CD4-positive, alpha-beta T cell (primary cell): ENCODE data around the gene CPNE9. TPM values are rescaled to one million over a fixed set of nuclear protein-coding genes. Genes with fewer than 3 reads are reported as not detected.

Experiments used
- ATAC-seq: fragments of 200-7000 bp; cut with Tn5 transposase; one replicate; pipeline ENCODE4 v1.10.0; 2022; ENCODE audit warnings: mild to moderate bottlenecking; ENCODE audit not compliant: poor library complexity
- CTCF ChIA-PET: fragments of 350-600 bp; sonication (Branson Sonifier 250); formaldehyde crosslinking; loops from one replicate; lab custom pipeline; 2021; ENCODE audit warnings: antibody characterized with exemption, inconsistent platforms; lab: Charles Lee
- POLR2A ChIA-PET: fragments of 350-600 bp; sonication (Branson Sonifier 250); formaldehyde crosslinking; loops from one replicate; lab custom pipeline; 2021; ENCODE audit warnings: antibody characterized with exemption, inconsistent platforms; lab: Charles Lee
- DNase-seq, 14 experiments: peaks; one replicate each; pipeline ENCODE4 v3.0.0-alpha.2; 2013 to 2020; ENCODE audit warnings: mixed read lengths in 2 of 14
- H3K27ac ChIP-seq, 2 donors: one replicate each; pipeline versions ENCODE4 v1.5.1 to v1.7.0; 2013; ENCODE audit warnings: low read length in 2 of 2, low read depth in 1 of 2, mild to moderate bottlenecking in 1 of 2
- H3K27me3 ChIP-seq, 2 experiments: 1 replicate in 1 of 2; 2 replicates in 1 of 2; pipeline versions ENCODE4 v1.6.1 to v1.7.0; 2013; ENCODE audit warnings: low read length in 2 of 2, control low read depth in 1 of 2, mild to moderate bottlenecking in 1 of 2, moderate library complexity in 1 of 2; ENCODE audit not compliant: insufficient read depth in 2 of 2, control insufficient read depth in 1 of 2
- H3K36me3 ChIP-seq: one replicate; pipeline ENCODE4 v1.6.1; 2013; ENCODE audit warnings: low read length, control low read depth; ENCODE audit not compliant: insufficient read depth
- H3K4me1 ChIP-seq: one replicate; pipeline ENCODE4 v1.6.1; 2013; ENCODE audit warnings: low read length, control low read depth; ENCODE audit not compliant: insufficient read depth
- H3K4me3 ChIP-seq: one replicate; pipeline ENCODE4 v1.5.1; 2013; ENCODE audit warnings: mild to moderate bottlenecking, low read length, moderate library complexity
- H3K9me3 ChIP-seq, 2 experiments: 1 replicate in 1 of 2; 2 replicates in 1 of 2; pipeline versions ENCODE4 v1.6.1 to v1.7.0; 2013; ENCODE audit warnings: low read length in 2 of 2, mild to moderate bottlenecking in 2 of 2, control low read depth in 1 of 2, moderate library complexity in 1 of 2; ENCODE audit not compliant: control insufficient read depth in 1 of 2, insufficient read depth in 1 of 2
- H3K27ac Mint-ChIP-seq: one replicate; pipeline ENCODE4 v1.8.0; 2020; ENCODE audit warnings: mixed read lengths
- H3K27me3 Mint-ChIP-seq: one replicate; pipeline ENCODE4 v1.8.0; 2021; ENCODE audit warnings: mixed read lengths
- H3K36me3 Mint-ChIP-seq: one replicate; pipeline ENCODE4 v1.8.0; 2021; ENCODE audit warnings: low read depth, mixed read lengths
- H3K4me1 Mint-ChIP-seq: one replicate; pipeline ENCODE4 v1.8.0; 2021; ENCODE audit warnings: low read depth, mixed read lengths
- H3K4me3 Mint-ChIP-seq: one replicate; pipeline ENCODE4 v1.8.0; 2020; ENCODE audit warnings: mild to moderate bottlenecking, mixed read lengths
- H3K9me3 Mint-ChIP-seq: one replicate; pipeline ENCODE4 v1.8.0; 2020; ENCODE audit warnings: mixed read lengths
- CTCF ChIP-seq: fragments of 200-600 bp; IDR thresholded peaks from one replicate; pipeline ENCODE4 v1.8.0; 2022; ENCODE audit warnings: antibody characterized with exemption, mild to moderate bottlenecking
- intact Hi-C, 2 experiments: fragments of 100-400 bp; cut with DNase I in 1 of 2; cut with micrococcal nuclease in 1 of 2; formaldehyde crosslinking; loops; one replicate each; pipeline versions ENCODE4 v1.15.1 to v1.9.0; 2023 to 2025; cut with DNase I, micrococcal nuclease
- total RNA-seq, 174 experiments: library from RNA in 2 of 174; stranded (reverse) in 2 of 174; gene quantifications; one replicate each; pipeline ENCODE4 v1.2.3 and lab custom pipeline; 2021 to 2026

The CPNE9 gene
- total RNA-seq, 2 experiments from 2014 or later = 0.33 to 0.45 TPM

GRCh38 chr3:9715136-9715535, 11.5 kb downstream of the CPNE9 start:
- DNase-seq = no peak
- Histone ChIP-seq H3K36me3 (no peaks in the 10 kb centered on the region), H3K9me3 (no peaks in the 10 kb centered on the region), H3K4me1 (peaks cover 9% of the 10 kb centered on the region), H3K27me3 (peaks cover 0 to 3% of the 10 kb centered on the region in 2 experiments), H3K27ac (no peak overlapping the region), H3K4me3 (no peak overlapping the region)
- CTCF ChIA-PET = no interaction called here
- ATAC-seq = no peak
- intact Hi-C loops = no loop called here
- TF ChIP-seq CTCF = no peak
- H3K27me3 Mint-ChIP-seq = peaks cover 2% of the 10 kb centered on the region
- H3K27ac Mint-ChIP-seq = no peak overlapping the region
- H3K4me1 Mint-ChIP-seq = peaks cover 15% of the 10 kb centered on the region
- POLR2A ChIA-PET = interaction anchor here (0.8 kb wide), 1 partner anchor 16 kb away, joined by 3 read pairs; the partner anchor contains the start of gene BRPF1
- H3K4me3 Mint-ChIP-seq = no peak overlapping the region
- H3K36me3 Mint-ChIP-seq = no peaks in the 10 kb centered on the region
- no peaks in the 10 kb centered on the region for H3K9me3 Mint-ChIP-seq

- DNase-seq = peak in 6 of 14 experiments; percentile 16 to 73 (median 41)
- Mint-ChIP-seq H3K4me1 (peaks cover 15% of the 10 kb centered on the region), H3K36me3 (no peaks in the 10 kb centered on the region), H3K27me3 (no peaks in the 10 kb centered on the region), H3K27ac (no peak overlapping the region), H3K9me3 (no peaks in the 10 kb centered on the region), H3K4me3 (no peak overlapping the region)
- CTCF ChIA-PET = interaction anchor here (0.6 to 0.8 kb wide), 2 partner anchors 16 to 290 kb away, joined by 3 read pairs; partner anchors contain the start of gene BRPF1
- Histone ChIP-seq H3K36me3 (no peaks in the 10 kb centered on the region), H3K27ac (no peak overlapping the region), H3K4me3 (no peak overlapping the region), H3K27me3 (peaks cover 0 to 3% of the 10 kb centered on the region in 2 experiments), H3K4me1 (peaks cover 9% of the 10 kb centered on the region), H3K9me3 (no peaks in the 10 kb centered on the region)
- POLR2A ChIA-PET = interaction anchor here (0.8 kb wide), 1 partner anchor 16 kb away, joined by 3 read pairs; the partner anchor contains the start of gene BRPF1
- ATAC-seq = no peak
- intact Hi-C loops = no loop called here
- no peak for TF ChIP-seq CTCF
These were observed 12.3 kb downstream of the CPNE9 start for GRCh38 chr3:9715764-9716437.

GRCh38 chr3:9716801-9717555, 13.3 kb downstream of the CPNE9 start:
- Mint-ChIP-seq H3K9me3 (no peaks in the 10 kb centered on the region), H3K27ac (no peak overlapping the region), H3K4me3 (no peak overlapping the region), H3K36me3 (no peaks in the 10 kb centered on the region), H3K4me1 (peaks cover 15% of the 10 kb centered on the region), H3K27me3 (no peaks in the 10 kb centered on the region)
- Histone ChIP-seq H3K4me3 (no peak overlapping the region), H3K27me3 (peaks cover 0 to 3% of the 10 kb centered on the region in 2 experiments), H3K27ac (no peak overlapping the region), H3K9me3 (no peaks in the 10 kb centered on the region), H3K4me1 (peaks cover 9% of the 10 kb centered on the region), H3K36me3 (no peaks in the 10 kb centered on the region)
- ATAC-seq = no peak
- ChIA-PET POLR2A (interaction anchor here (1.8 kb wide), 1 partner anchor 68 kb away, joined by 5 read pairs; the partner anchor contains the start of gene MTMR14), CTCF (no interaction called here)
- TF ChIP-seq CTCF = no peak
- no peak for DNase-seq
- intact Hi-C loops = no loop called here
